GM12878 (cell line): ENCODE results near the gene CA5A. TPM values are rescaled to one million over a fixed set of nuclear protein-coding genes. Genes with fewer than 3 reads are reported as not detected.
"Not testable (repeated sequence)": the region's sequence is repeated elsewhere in the genome, so short reads cannot be mapped to it uniquely, and the experiment has no call there.

Experiments used
- ATAC-seq: fragments of 200-7000 bp; cut with Tn5 transposase; 3 replicates; pipeline ENCODE4 v1.9.1; 2020; ENCODE audit warnings: mild to moderate bottlenecking, moderate library complexity
- BruUV-seq: library from RNA; stranded (reverse); fragments of 400-500 nt; replicated peaks from 2 replicates; lab custom pipeline; 2021; lab: Mats Ljungman, UMichigan
- CTCF ChIA-PET: fragments of 300-600 bp; sonication (Branson Sonifier 250); formaldehyde crosslinking; extraction: SDS; loops from one replicate; lab custom pipeline; 2021; ENCODE audit warnings: inconsistent platforms; lab: Yijun Ruan, JAX
- POLR2A ChIA-PET: fragments of 350-600 bp; formaldehyde crosslinking; extraction: SDS; loops from one replicate; lab custom pipeline; 2021; ENCODE audit warnings: inconsistent platforms; lab: Charles Lee
- RAD21 ChIA-PET: fragments of 300-600 bp; sonication (Branson Sonifier 250); formaldehyde crosslinking; loops from one replicate; lab custom pipeline; 2023; ENCODE audit warnings: antibody characterized with exemption; ENCODE audit not compliant: unreplicated experiment; lab: Charles Lee
- SMC1A ChIA-PET: fragments of 300-600 bp; sonication (Branson Sonifier 250); formaldehyde crosslinking; loops from one replicate; lab custom pipeline; 2023; ENCODE audit not compliant: unreplicated experiment, uncharacterized antibody; lab: Charles Lee
- DNase-seq: peaks from one replicate; pipeline ENCODE4 v3.0.0-alpha.2; 2011; ENCODE audit warnings: low read depth, low spot score
- FAIRE-seq: peaks from 3 replicates; lab custom pipeline; 2011; peaks lifted over from hg19 to GRCh38; lab: Jason Lieb, UNC
- H2AFZ ChIP-seq: 2 replicates; pipeline ENCODE4 v1.6.0; 2011; ENCODE audit warnings: low read depth, low read length, control low read depth; ENCODE audit not compliant: control insufficient read depth
- H3K27ac ChIP-seq: 2 replicates; pipeline ENCODE4 v1.5.1; 2011; ENCODE audit warnings: control low read depth; ENCODE audit not compliant: control insufficient read depth, insufficient read depth
- H3K27me3 ChIP-seq, 2 experiments: replicated peaks in 1 of 2; 2 replicates each; pipeline versions ENCODE4 v1.6.0 to v1.6.1; 2011; ENCODE audit warnings: low read length in 1 of 2; ENCODE audit not compliant: control insufficient read depth in 2 of 2, insufficient read depth in 2 of 2
- H3K36me3 ChIP-seq, 2 experiments: 2 replicates each; pipeline ENCODE4 v1.5.1; 2011; ENCODE audit warnings: low read length in 1 of 2; ENCODE audit not compliant: control insufficient read depth in 2 of 2, insufficient read depth in 2 of 2
- H3K4me1 ChIP-seq: 2 replicates; pipeline ENCODE4 v1.6.1; 2011; ENCODE audit warnings: mild to moderate bottlenecking, low read length, moderate library complexity, mixed read lengths; ENCODE audit not compliant: control insufficient read depth, insufficient read depth
- H3K4me2 ChIP-seq: 2 replicates; pipeline ENCODE4 v1.6.0; 2011; ENCODE audit warnings: control low read depth; ENCODE audit not compliant: control insufficient read depth, insufficient read depth
- H3K4me3 ChIP-seq: fragments of 200-600 bp; sonication (generic); 2 replicates; pipeline ENCODE4 v1.5.1; 2016
- H3K79me2 ChIP-seq: 2 replicates; pipeline ENCODE4 v1.6.0; 2011; ENCODE audit warnings: low read length; ENCODE audit not compliant: control insufficient read depth, insufficient read depth
- H3K9ac ChIP-seq: 2 replicates; pipeline ENCODE4 v1.8.0; 2011; ENCODE audit warnings: low read length, control low read depth, mixed read lengths; ENCODE audit not compliant: control insufficient read depth, insufficient read depth
- H3K9me3 ChIP-seq: replicated peaks from 3 replicates; pipeline ENCODE4 v1.5.1; 2011; ENCODE audit warnings: mild to moderate bottlenecking, low read length; ENCODE audit not compliant: control insufficient read depth, insufficient read depth
- H4K20me1 ChIP-seq: 2 replicates; pipeline ENCODE4 v1.6.0; 2011; ENCODE audit not compliant: control insufficient read depth, insufficient read depth
- WGBS: methylation state at CpG from one replicate; pipeline ENCODE4 v1.1.6; 2016; ENCODE audit warnings: low lambda C conversion rate; ENCODE audit not compliant: insufficient replicate concordance, insufficient coverage; ENCODE audit errors: missing lambda C conversion rate; 5-methylcytosine and 5-hydroxymethylcytosine counted together
- in situ Hi-C: fragments of 300-500 bp; cut with MboI; formaldehyde crosslinking; loops from 9 replicates; pipeline ENCODE4 v1.14.3; 2018; ENCODE audit warnings: mixed read lengths
- intact Hi-C: fragments of 100-400 bp; cut with micrococcal nuclease; formaldehyde crosslinking; loops from one replicate; pipeline ENCODE4 v1.14.2; 2022; ENCODE audit not compliant: unreplicated experiment
- polyA plus RNA-seq, 11 experiments: library from polyadenylated mRNA; depleted of rRNA in 4 of 11; unstranded in 6 of 11; stranded (reverse) in 5 of 11; fragments of >200 nt; fragmentation: Nextera tagmentation in 4 of 11; fragmentation: Illumina TruSeq in 1 of 11; extraction: Ambion mirVana in 4 of 11; extraction: Trizol in 1 of 11; gene quantifications; 1 replicate in 1 of 11; 2 replicates in 10 of 11; pipeline versions ENCODE4 v1.2.1 to v1.2.3, GENCODE V29; 2011 to 2016; ENCODE audit warnings: inconsistent platforms in 2 of 11, missing spikeins in 2 of 11, low read depth in 1 of 11
- total RNA-seq, 4 experiments: library from RNA; depleted of rRNA in 3 of 4; stranded (reverse); fragments of >200 nt in 3 of 4; fragmentation: Illumina TruSeq in 1 of 4; extraction: Trizol in 1 of 4; gene quantifications; 2 replicates each; pipeline versions ENCODE4 v1.2.1 to v1.2.3, GENCODE V29; 2013 to 2021

Gene CA5A
- total and polyA plus RNA-seq, 10 of the 15 experiments (the other 5 are each of a cell fraction or from before 2014, with no cell fraction given) = not detected

DNA sequence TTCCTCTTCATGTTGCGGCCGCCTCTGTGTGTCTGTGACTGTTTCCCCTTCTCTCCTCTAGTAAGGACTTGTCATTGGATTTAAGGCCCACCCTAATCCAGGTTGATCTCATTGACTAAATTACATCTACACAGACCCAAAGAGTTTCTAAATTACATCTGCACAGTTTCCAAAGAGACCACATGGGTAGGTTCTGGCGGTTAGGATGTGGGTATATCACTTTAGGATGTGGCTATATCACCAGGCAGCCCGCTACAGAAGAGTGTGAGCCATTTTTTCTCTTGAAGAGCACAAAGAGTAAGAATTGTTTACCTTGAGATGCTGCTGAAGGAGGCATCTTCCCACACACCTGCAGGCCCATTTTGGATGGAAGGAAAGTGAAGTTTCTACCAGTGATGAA lies 45.0 kb upstream of the CA5A start:
- POLR2A ChIA-PET = not testable (repeated sequence)

GRCh38 chr16:87979911-87980630 lies 43.7 kb upstream of the CA5A start:
- in situ Hi-C loops, POLR2A ChIA-PET, H3K9ac ChIP-seq, DNase-seq, ATAC-seq, CTCF ChIA-PET, H3K27ac ChIP-seq, SMC1A ChIA-PET, H2AFZ ChIP-seq, H3K27me3 ChIP-seq, H4K20me1 ChIP-seq, RAD21 ChIA-PET, BruUV-seq, H3K36me3 ChIP-seq, H3K9me3 ChIP-seq, H3K4me1 ChIP-seq, FAIRE-seq, H3K4me3 ChIP-seq, H3K4me2 ChIP-seq, H3K79me2 ChIP-seq, intact Hi-C loops: not testable (repeated sequence)
- WGBS = 83% methylated on average over 12 of the region's 12 CpGs

More for the DNA sequence above, 45.0 kb upstream of the CA5A start:
- H3K4me1 ChIP-seq, H3K9me3 ChIP-seq, H4K20me1 ChIP-seq, H3K27me3 ChIP-seq, SMC1A ChIA-PET, RAD21 ChIA-PET, DNase-seq, H3K9ac ChIP-seq, BruUV-seq, H3K79me2 ChIP-seq, in situ Hi-C loops, H2AFZ ChIP-seq, intact Hi-C loops, ATAC-seq, H3K27ac ChIP-seq, H3K4me3 ChIP-seq, CTCF ChIA-PET, H3K4me2 ChIP-seq, FAIRE-seq: not testable (repeated sequence)
- peaks cover 3 to 10% of the 10 kb centered on the region in 2 experiments; a peak in 3 of 4 replicates for H3K36me3 ChIP-seq
- 83% methylated on average over 4 of the region's 4 CpGs for WGBS
